HG03060 (cell line): Measurements from ENCODE around the gene LTK.

ENCODE experiments used
- ATAC-seq: cut with Tn5 transposase; IDR thresholded peaks from one replicate; pipeline ENCODE4 v1.9.1; 2021; ENCODE audit warnings: low read depth, moderate number of reproducible peaks; ENCODE audit not compliant: unreplicated experiment

Gene LTK

GRCh38 chr15:41535544-41535943 is 21.9 kb upstream of the LTK start:
- no peak for ATAC-seq

- ATAC-seq = no peak
These were observed 16.8 kb upstream of the LTK start for GRCh38 chr15:41530363-41530956.

GRCh38 chr15:41523097-41523496 is 9.5 kb upstream of the LTK start:
- ATAC-seq = no peak

- ATAC-seq = no peak
These were observed 8.0 kb upstream of the LTK start for GRCh38 chr15:41521614-41522013.

GRCh38 chr15:41520636-41521035 is 7.0 kb upstream of the LTK start:
- no peak for ATAC-seq

- no peak for ATAC-seq
These were observed 4.3 kb upstream of the LTK start for GRCh38 chr15:41517895-41518449.

- ATAC-seq = no peak
These were observed 604 bp downstream of the LTK start for GRCh38 chr15:41512940-41513505.

GRCh38 chr15:41512512-41512939 is 1.1 kb downstream of the LTK start:
- no peak for ATAC-seq

- ATAC-seq = no peak
These were observed 1.7 kb downstream of the LTK start for GRCh38 chr15:41511899-41512369.

GRCh38 chr15:41511331-41511898 is 2.2 kb downstream of the LTK start:
- no peak for ATAC-seq

- ATAC-seq = no peak
These were observed 2.9 kb downstream of the LTK start for GRCh38 chr15:41510728-41511127.

- no peak for ATAC-seq
These were observed 5.8 kb downstream of the LTK start for GRCh38 chr15:41507820-41508290.

- ATAC-seq = no peak
These were observed 6.8 kb downstream of the LTK start for GRCh38 chr15:41506796-41507341.

- no peak for ATAC-seq
These were observed 7.9 kb downstream of the LTK start for GRCh38 chr15:41505776-41506175.

- ATAC-seq = no peak
These were observed 8.7 kb downstream of the LTK start for GRCh38 chr15:41504751-41505492.

- ATAC-seq = no peak
These were observed 10.0 kb downstream of the LTK start for GRCh38 chr15:41503669-41504010.

- ATAC-seq = no peak
These were observed 10.6 kb downstream of the LTK start for GRCh38 chr15:41502795-41503668.

- ATAC-seq = no peak
These were observed 11.5 kb downstream of the LTK start for GRCh38 chr15:41501931-41502794.
